ENCODE data around the gene YARS1.

Gene YARS1

GRCh38 chr1:32744071-32744425 is 73.1 kb downstream of the YARS1 start:
- DNase-seq (ENCODE audit: low spot score): no peak

GRCh38 chr1:32743380-32744070 is 73.6 kb downstream of the YARS1 start:
- DNase-seq (ENCODE audit: low spot score): no peak

- no peak for DNase-seq (ENCODE audit: low spot score)
Measured at GRCh38 chr1:32742956-32743355, 74.2 kb downstream of the YARS1 start.

GRCh38 chr1:32742199-32742947 is 74.8 kb downstream of the YARS1 start:
- DNase-seq (ENCODE audit: low spot score): no peak

- DNase-seq (ENCODE audit: low spot score): no peak
Measured at GRCh38 chr1:32741413-32742198, 75.6 kb downstream of the YARS1 start.

GRCh38 chr1:32741059-32741412 is 76.1 kb downstream of the YARS1 start:
- DNase-seq (ENCODE audit: low spot score): no peak

GRCh38 chr1:32736812-32737791 is 80.1 kb downstream of the YARS1 start:
- no peak for DNase-seq (ENCODE audit: low spot score)

- no peak for DNase-seq (ENCODE audit: low spot score)
Measured at GRCh38 chr1:32733582-32734321, 83.4 kb downstream of the YARS1 start.

GRCh38 chr1:32729254-32730046 is 87.7 kb downstream of the YARS1 start:
- no peak for DNase-seq (ENCODE audit: low spot score)

- DNase-seq (ENCODE audit: low spot score): no peak
Measured at GRCh38 chr1:32728413-32729077, 88.6 kb downstream of the YARS1 start.

- DNase-seq (ENCODE audit: low spot score): no peak
Measured at GRCh38 chr1:32727876-32728275, 89.3 kb downstream of the YARS1 start.

- no peak for DNase-seq (ENCODE audit: low spot score)
Measured at GRCh38 chr1:32725615-32725982, 91.6 kb downstream of the YARS1 start.
